GM23338 (cell line): ENCODE results near the gene PSMD11.

Experiments
- CREB1 ChIP-seq: fragments of 250-450 bp; sonication (Bioruptor Pico); IDR thresholded peaks from 2 replicates; pipeline ENCODE4 v1.5.0; 2020; ENCODE audit warnings: low read depth, mild to moderate bottlenecking, moderate library complexity
- EZH2 ChIP-seq: fragments of 200-600 bp; sonication (generic); IDR thresholded peaks from one replicate; pipeline ENCODE4 v1.8.0; 2017; ENCODE audit warnings: antibody characterized with exemption, mild to moderate bottlenecking, low read depth; ENCODE audit not compliant: unreplicated experiment
- EZH2phosphoT487 ChIP-seq: fragments of 200-600 bp; sonication (generic); IDR thresholded peaks from one replicate; pipeline ENCODE4 v1.8.1; 2018; ENCODE audit warnings: antibody characterized with exemption; ENCODE audit not compliant: unreplicated experiment
- JUNB ChIP-seq: IDR thresholded peaks from one replicate; pipeline ENCODE4 v1.6.1; 2016; ENCODE audit warnings: antibody characterized with exemption; ENCODE audit not compliant: unreplicated experiment
- NANOG ChIP-seq: IDR thresholded peaks from 2 replicates; pipeline ENCODE4 v1.6.1; 2016; ENCODE audit warnings: antibody characterized with exemption, borderline replicate concordance
- POLR2AphosphoS5 ChIP-seq: IDR thresholded peaks from 2 replicates; pipeline ENCODE4 v1.6.1; 2016; ENCODE audit warnings: antibody characterized with exemption, low read depth
- TF ChIP-seq, protein P1 (sequence below), 2 experiments: fragments of 200-600 bp in 1 of 2; sonication (generic) in 1 of 2; conservative IDR thresholded peaks; 2 replicates each; pipeline versions ENCODE4 v1.5.1 to v1.6.1; 2016 to 2017; ENCODE audit warnings: antibody characterized with exemption in 2 of 2, low read depth in 2 of 2, mild to moderate bottlenecking in 2 of 2, moderate library complexity in 1 of 2
- TF ChIP-seq, protein P2 (sequence below): IDR thresholded peaks from 2 replicates; pipeline ENCODE4 v1.6.1; 2016; ENCODE audit warnings: antibody characterized with exemption

DNA sequence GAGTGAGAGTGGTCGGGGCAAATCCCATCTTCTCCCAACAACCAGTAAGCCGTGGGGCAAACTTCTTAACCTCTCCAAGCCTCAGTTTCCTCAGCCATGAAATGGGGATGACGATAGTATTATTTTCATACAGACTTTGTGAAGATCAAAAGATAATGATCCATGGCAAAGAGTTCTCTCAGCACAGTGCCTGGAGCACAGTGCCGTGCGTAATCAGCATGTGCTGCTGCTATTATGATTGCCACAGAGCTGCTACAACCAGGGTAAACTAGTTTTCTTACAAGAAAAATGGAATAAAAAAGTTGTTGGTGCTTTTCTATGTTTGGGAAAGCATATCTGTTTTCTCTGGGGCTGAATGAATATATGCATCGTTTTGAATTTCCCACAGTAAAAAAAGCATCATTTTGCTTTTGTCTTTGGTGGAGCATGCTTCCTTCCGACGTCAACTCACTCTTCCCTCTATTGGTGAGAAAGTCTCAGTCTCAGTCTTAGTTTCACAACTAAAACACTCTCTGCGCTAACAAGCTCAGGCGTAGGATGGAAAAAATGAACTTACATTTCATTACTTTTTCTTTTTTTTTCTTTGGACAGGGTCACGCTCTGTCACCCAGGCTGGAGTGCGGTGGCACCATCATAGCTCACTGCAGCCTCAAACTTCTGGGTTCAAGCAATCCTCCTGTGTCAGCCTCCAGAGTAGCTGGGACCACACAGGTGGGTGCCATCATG is 79.7 kb downstream of the PSMD11 start:
- TF ChIP-seq POLR2AphosphoS5 (no peak), EZH2 (no peak), EZH2phosphoT487 (no peak), JUNB (no peak), NANOG (no peak), CREB1 (CRISPR knock-in tag) (no peak)
- TF ChIP-seq, protein P1, sequence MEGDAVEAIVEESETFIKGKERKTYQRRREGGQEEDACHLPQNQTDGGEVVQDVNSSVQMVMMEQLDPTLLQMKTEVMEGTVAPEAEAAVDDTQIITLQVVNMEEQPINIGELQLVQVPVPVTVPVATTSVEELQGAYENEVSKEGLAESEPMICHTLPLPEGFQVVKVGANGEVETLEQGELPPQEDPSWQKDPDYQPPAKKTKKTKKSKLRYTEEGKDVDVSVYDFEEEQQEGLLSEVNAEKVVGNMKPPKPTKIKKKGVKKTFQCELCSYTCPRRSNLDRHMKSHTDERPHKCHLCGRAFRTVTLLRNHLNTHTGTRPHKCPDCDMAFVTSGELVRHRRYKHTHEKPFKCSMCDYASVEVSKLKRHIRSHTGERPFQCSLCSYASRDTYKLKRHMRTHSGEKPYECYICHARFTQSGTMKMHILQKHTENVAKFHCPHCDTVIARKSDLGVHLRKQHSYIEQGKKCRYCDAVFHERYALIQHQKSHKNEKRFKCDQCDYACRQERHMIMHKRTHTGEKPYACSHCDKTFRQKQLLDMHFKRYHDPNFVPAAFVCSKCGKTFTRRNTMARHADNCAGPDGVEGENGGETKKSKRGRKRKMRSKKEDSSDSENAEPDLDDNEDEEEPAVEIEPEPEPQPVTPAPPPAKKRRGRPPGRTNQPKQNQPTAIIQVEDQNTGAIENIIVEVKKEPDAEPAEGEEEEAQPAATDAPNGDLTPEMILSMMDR (conservative IDR thresholded peaks at IDR 0.05; ENCODE audit: low read depth in 2 of 2) = no peak
- TF ChIP-seq, protein P2, sequence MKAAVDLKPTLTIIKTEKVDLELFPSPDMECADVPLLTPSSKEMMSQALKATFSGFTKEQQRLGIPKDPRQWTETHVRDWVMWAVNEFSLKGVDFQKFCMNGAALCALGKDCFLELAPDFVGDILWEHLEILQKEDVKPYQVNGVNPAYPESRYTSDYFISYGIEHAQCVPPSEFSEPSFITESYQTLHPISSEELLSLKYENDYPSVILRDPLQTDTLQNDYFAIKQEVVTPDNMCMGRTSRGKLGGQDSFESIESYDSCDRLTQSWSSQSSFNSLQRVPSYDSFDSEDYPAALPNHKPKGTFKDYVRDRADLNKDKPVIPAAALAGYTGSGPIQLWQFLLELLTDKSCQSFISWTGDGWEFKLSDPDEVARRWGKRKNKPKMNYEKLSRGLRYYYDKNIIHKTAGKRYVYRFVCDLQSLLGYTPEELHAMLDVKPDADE = no peak
